ENCODE measurements around the gene EVI5. TPM values are rescaled to one million over a fixed set of nuclear protein-coding genes. Genes with fewer than 3 reads are reported as not detected.

Gene EVI5
- total RNA-seq, 2 experiments from 2014 or later: 25.7 to 27.9 TPM

- TF ChIP-seq CTCF (IDR thresholded peaks at IDR 0.05): no peak
- POLR2A ChIA-PET: interaction anchor here (0.6 kb wide), 1 partner anchor 580 kb away, joined by 3 read pairs; no protein-coding TSS in a partner anchor
- no peaks in the 10 kb centered on the region for H3K36me3 Mint-ChIP-seq (ENCODE audit: low read depth)
- H3K4me3 Mint-ChIP-seq: no peak overlapping the region
- no peak for DNase-seq
- intact Hi-C loops (cut with micrococcal nuclease): no loop called here
- H3K27ac Mint-ChIP-seq: no peak overlapping the region
- no peaks in the 10 kb centered on the region for H3K4me1 Mint-ChIP-seq (ENCODE audit: low read depth)
- CTCF ChIA-PET: interaction anchor here (1.3 to 3.4 kb wide), 2 partner anchors 11 to 59 kb away, joined by 6 to 16 read pairs; no protein-coding TSS in a partner anchor
- H3K9me3 Mint-ChIP-seq: no peaks in the 10 kb centered on the region
- no peak for ATAC-seq
- peaks cover 4% of the 10 kb centered on the region for H3K27me3 Mint-ChIP-seq
Observed at GRCh38 chr1:92759361-92759760, 25.5 kb downstream of the EVI5 start.

- POLR2A ChIA-PET: interaction anchor here (1.2 kb wide), 1 partner anchor 12 kb away, joined by 3 read pairs; no protein-coding TSS in a partner anchor
- H3K9me3 Mint-ChIP-seq: no peaks in the 10 kb centered on the region
- intact Hi-C loops (cut with micrococcal nuclease): no loop called here
- no peak overlapping the region for H3K4me3 Mint-ChIP-seq
- H3K27me3 Mint-ChIP-seq: peaks cover 4% of the 10 kb centered on the region
- no peak for ATAC-seq
- no peak for TF ChIP-seq CTCF (IDR thresholded peaks at IDR 0.05)
- H3K27ac Mint-ChIP-seq: no peak overlapping the region
- no peaks in the 10 kb centered on the region for H3K36me3 Mint-ChIP-seq (ENCODE audit: low read depth)
- no peak for DNase-seq
- CTCF ChIA-PET: interaction anchor here (1.1 to 2.7 kb wide), 4 partner anchors 9 to 61 kb away, joined by 3 to 12 read pairs (median 4); no protein-coding TSS in a partner anchor
- H3K4me1 Mint-ChIP-seq (ENCODE audit: low read depth): no peaks in the 10 kb centered on the region
Observed at GRCh38 chr1:92756537-92756936, 28.4 kb downstream of the EVI5 start.

- Mint-ChIP-seq H3K27ac (no peak overlapping the region), H3K27me3 (peaks cover 4% of the 10 kb centered on the region), H3K9me3 (no peaks in the 10 kb centered on the region), H3K36me3 (ENCODE audit: low read depth) (no peaks in the 10 kb centered on the region), H3K4me1 (ENCODE audit: low read depth) (no peaks in the 10 kb centered on the region), H3K4me3 (no peak overlapping the region)
- ChIA-PET CTCF (interaction anchor here (1.1 to 2.7 kb wide), 3 partner anchors 10 to 62 kb away, joined by 3 to 12 read pairs (median 5); no protein-coding TSS in a partner anchor), POLR2A (interaction anchor here (1.2 kb wide), 1 partner anchor 12 kb away, joined by 3 read pairs; no protein-coding TSS in a partner anchor)
- TF ChIP-seq CTCF (IDR thresholded peaks at IDR 0.05): no peak
- ATAC-seq (no peak), DNase-seq (no peak)
- intact Hi-C loops (cut with micrococcal nuclease): loop anchor here (2.0 kb wide), 1 partner anchor 65 kb away; no protein-coding TSS in a partner anchor
Observed at GRCh38 chr1:92755541-92756461, 29.1 kb downstream of the EVI5 start.

DNA sequence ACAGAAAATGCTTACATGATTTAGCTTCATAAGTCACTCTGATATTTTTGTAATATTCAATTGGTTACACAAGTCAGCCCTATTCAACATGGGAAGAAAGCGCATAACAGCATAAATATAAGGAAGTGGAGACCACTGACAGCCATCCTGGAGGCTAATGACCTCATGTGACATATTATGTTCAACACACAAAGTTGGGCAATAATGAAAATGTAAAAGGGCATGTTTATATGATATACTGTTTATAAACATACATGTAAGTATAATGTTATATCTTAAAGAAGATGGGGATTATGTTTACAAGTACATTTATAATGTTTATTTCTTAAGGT, 30.2 kb downstream of the EVI5 start:
- CTCF ChIA-PET: interaction anchor here (2.1 kb wide), 1 partner anchor 64 kb away, joined by 10 read pairs; no protein-coding TSS in a partner anchor
- no peaks in the 10 kb centered on the region for H3K4me1 Mint-ChIP-seq (ENCODE audit: low read depth)
- DNase-seq: no peak
- H3K27ac Mint-ChIP-seq: no peak overlapping the region
- ATAC-seq: no peak
- POLR2A ChIA-PET: no interaction called here
- no peak overlapping the region for H3K4me3 Mint-ChIP-seq
- H3K36me3 Mint-ChIP-seq (ENCODE audit: low read depth): no peaks in the 10 kb centered on the region
- intact Hi-C loops (cut with micrococcal nuclease): loop anchor here (2.0 kb wide), 1 partner anchor 66 kb away; no protein-coding TSS in a partner anchor
- TF ChIP-seq CTCF (IDR thresholded peaks at IDR 0.05): no peak
- no peaks in the 10 kb centered on the region for H3K9me3 Mint-ChIP-seq
- peaks cover 4% of the 10 kb centered on the region for H3K27me3 Mint-ChIP-seq

All from activated CD8-positive, alpha-beta T cell treated with anti-CD3 and anti-CD28 coated beads for 36 hours (primary cell).